ENCODE measurements around the gene MAN2C1.
"Not testable (repeated sequence)": the region's sequence is repeated elsewhere in the genome, so short reads cannot be mapped to it uniquely, and the experiment has no call there.

Gene MAN2C1

GRCh38 chr15:75332093-75332492 is 36.3 kb downstream of the MAN2C1 start:
- not testable (repeated sequence) for H4K91ac ChIP-seq (ENCODE audit: low read depth, low read length, poor library complexity)

DNA sequence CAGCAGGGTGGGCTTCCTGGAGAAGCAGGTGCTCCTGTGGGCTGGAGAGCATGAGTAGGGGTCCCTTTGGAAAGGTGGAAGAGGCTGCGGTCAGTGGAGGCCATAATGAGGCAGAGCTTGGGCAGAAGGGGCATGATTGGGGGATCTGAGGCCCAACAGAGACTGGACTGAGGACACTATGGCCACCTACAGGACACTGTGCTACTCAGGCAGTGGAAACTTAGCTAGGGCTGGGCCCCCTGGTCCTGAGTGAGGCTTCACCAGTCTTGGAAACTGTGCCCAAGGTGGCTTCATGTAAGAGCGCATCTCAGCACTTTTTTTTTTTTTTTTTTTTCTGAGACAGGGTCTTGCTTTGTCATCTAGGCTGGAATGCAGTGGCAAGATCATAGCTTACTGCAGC is 38.8 kb downstream of the MAN2C1 start:
- no peak overlapping the region for H3K4me3 ChIP-seq (ENCODE audit: low read length in 2 of 2)
- DNase-seq (ENCODE audit: low spot score) = no peak
- no peaks in the 10 kb centered on the region for H3K4me1 ChIP-seq (ENCODE audit: control insufficient read depth in 2 of 2, insufficient read depth in 1 of 2, low read depth in 1 of 2, low read length in 2 of 2)
- H3K27ac ChIP-seq (replicated peaks; ENCODE audit: low read length) = no peak overlapping the region
- no peak overlapping the region for H4K8ac ChIP-seq (ENCODE audit: low read depth, low read length)
- no peak overlapping the region for H2BK5ac ChIP-seq (ENCODE audit: low read length)
- H3K27me3 ChIP-seq (ENCODE audit: control insufficient read depth in 3 of 3, insufficient read depth in 3 of 3, low read depth in 1 of 3, low read length in 3 of 3) = peaks cover 0 to 22% (median 0%) of the 10 kb centered on the region in 3 experiments
- H3K23ac ChIP-seq (ENCODE audit: low read depth, low read length, poor library complexity) = no peak overlapping the region
- H3K18ac ChIP-seq (ENCODE audit: low read length) = no peak overlapping the region
- H3K4me2 ChIP-seq (ENCODE audit: insufficient read depth, low read length, poor library complexity, severe bottlenecking) = no peak overlapping the region
- H2AFZ ChIP-seq (ENCODE audit: low read length) = no peak overlapping the region
- H2AK5ac ChIP-seq (ENCODE audit: low read depth, low read length) = no peak overlapping the region
- H3K14ac ChIP-seq (ENCODE audit: low read length) = no peak overlapping the region
- H4K91ac ChIP-seq (ENCODE audit: low read depth, low read length, poor library complexity) = no peak overlapping the region
- no peak overlapping the region for H2BK120ac ChIP-seq (ENCODE audit: low read depth, low read length)
- H3K4ac ChIP-seq (ENCODE audit: low read length) = no peak overlapping the region
- no peak overlapping the region for H2BK15ac ChIP-seq (ENCODE audit: low read length)
- no peaks in the 10 kb centered on the region for H3K79me1 ChIP-seq (ENCODE audit: low read depth, low read length)
- no peak overlapping the region for H2BK12ac ChIP-seq (ENCODE audit: low read length)
- H3K9ac ChIP-seq (ENCODE audit: low read depth, low read length, poor library complexity) = no peak overlapping the region
- WGBS, 2 donors (ENCODE audit: extremely low coverage in 2 of 2, insufficient read length in 2 of 2, insufficient replicate concordance in 1 of 2) = no CpG with 5 or more reads among the region's 2 CpGs
- H3K9me3 ChIP-seq (replicated peaks in 1 of 2; ENCODE audit: control insufficient read depth in 2 of 2, insufficient read depth in 1 of 2, low read depth in 1 of 2, low read length in 2 of 2) = no peaks in the 10 kb centered on the region
- no peaks in the 10 kb centered on the region for H3K36me3 ChIP-seq (replicated peaks in 1 of 2; ENCODE audit: control insufficient read depth in 2 of 2, insufficient read depth in 2 of 2, low read length in 2 of 2)

More at GRCh38 chr15:75332093-75332492, 36.3 kb downstream of the MAN2C1 start:
- H3K4me3 ChIP-seq (ENCODE audit: low read length in 2 of 2); H3K9ac ChIP-seq (ENCODE audit: low read depth, low read length, poor library complexity); H2AK5ac ChIP-seq (ENCODE audit: low read depth, low read length); H3K14ac ChIP-seq (ENCODE audit: low read length); H3K4ac ChIP-seq (ENCODE audit: low read length); H2BK12ac ChIP-seq (ENCODE audit: low read length); H3K79me1 ChIP-seq (ENCODE audit: low read depth, low read length); H2BK15ac ChIP-seq (ENCODE audit: low read length); H3K27ac ChIP-seq (replicated peaks; ENCODE audit: low read length); H3K18ac ChIP-seq (ENCODE audit: low read length); H3K9me3 ChIP-seq (replicated peaks in 1 of 2; ENCODE audit: control insufficient read depth in 2 of 2, insufficient read depth in 1 of 2, low read depth in 1 of 2, low read length in 2 of 2); H2AFZ ChIP-seq (ENCODE audit: low read length); DNase-seq (ENCODE audit: low spot score); H2BK5ac ChIP-seq (ENCODE audit: low read length); H2BK120ac ChIP-seq (ENCODE audit: low read depth, low read length); H4K8ac ChIP-seq (ENCODE audit: low read depth, low read length); H3K23ac ChIP-seq (ENCODE audit: low read depth, low read length, poor library complexity); H3K36me3 ChIP-seq (replicated peaks in 1 of 2; ENCODE audit: control insufficient read depth in 2 of 2, insufficient read depth in 2 of 2, low read length in 2 of 2); H3K4me2 ChIP-seq (ENCODE audit: insufficient read depth, low read length, poor library complexity, severe bottlenecking); H3K4me1 ChIP-seq (ENCODE audit: control insufficient read depth in 2 of 2, insufficient read depth in 1 of 2, low read depth in 1 of 2, low read length in 2 of 2): not testable (repeated sequence)
- WGBS, 2 donors (ENCODE audit: extremely low coverage in 2 of 2, insufficient read length in 2 of 2, insufficient replicate concordance in 1 of 2) = no CpG with 5 or more reads among the region's 7 CpGs
- peaks cover 0 to 22% (median 0%) of the 10 kb centered on the region in 3 experiments for H3K27me3 ChIP-seq (ENCODE audit: control insufficient read depth in 3 of 3, insufficient read depth in 3 of 3, low read depth in 1 of 3, low read length in 3 of 3)

GRCh38 chr15:75328493-75329314 is 39.7 kb downstream of the MAN2C1 start:
- no peak overlapping the region for H2AFZ ChIP-seq (ENCODE audit: low read length)
- no peak overlapping the region for H3K4ac ChIP-seq (ENCODE audit: low read length)
- no peak overlapping the region for H3K9ac ChIP-seq (ENCODE audit: low read depth, low read length, poor library complexity)
- no peak overlapping the region for H3K23ac ChIP-seq (ENCODE audit: low read depth, low read length, poor library complexity)
- H2BK15ac ChIP-seq (ENCODE audit: low read length) = no peak overlapping the region
- no peak overlapping the region for H3K27ac ChIP-seq (replicated peaks; ENCODE audit: low read length)
- H3K27me3 ChIP-seq (ENCODE audit: control insufficient read depth in 3 of 3, insufficient read depth in 3 of 3, low read depth in 1 of 3, low read length in 3 of 3) = peaks cover 0 to 22% (median 0%) of the 10 kb centered on the region in 3 experiments
- H3K9me3 ChIP-seq (replicated peaks in 1 of 2; ENCODE audit: control insufficient read depth in 2 of 2, insufficient read depth in 1 of 2, low read depth in 1 of 2, low read length in 2 of 2) = no peaks in the 10 kb centered on the region
- no peak overlapping the region for H3K4me2 ChIP-seq (ENCODE audit: insufficient read depth, low read length, poor library complexity, severe bottlenecking)
- no peak for DNase-seq (ENCODE audit: low spot score)
- no peaks in the 10 kb centered on the region for H3K79me1 ChIP-seq (ENCODE audit: low read depth, low read length)
- no peak overlapping the region for H2BK5ac ChIP-seq (ENCODE audit: low read length)
- H3K14ac ChIP-seq (ENCODE audit: low read length) = no peak overlapping the region
- H3K36me3 ChIP-seq (replicated peaks in 1 of 2; ENCODE audit: control insufficient read depth in 2 of 2, insufficient read depth in 2 of 2, low read length in 2 of 2) = no peaks in the 10 kb centered on the region
- no peaks in the 10 kb centered on the region for H3K4me1 ChIP-seq (ENCODE audit: control insufficient read depth in 2 of 2, insufficient read depth in 1 of 2, low read depth in 1 of 2, low read length in 2 of 2)
- no peak overlapping the region for H4K8ac ChIP-seq (ENCODE audit: low read depth, low read length)
- H2AK5ac ChIP-seq (ENCODE audit: low read depth, low read length) = peak overlapping the region; percentile 24
- H2BK12ac ChIP-seq (ENCODE audit: low read length) = no peak overlapping the region
- no peak overlapping the region for H4K91ac ChIP-seq (ENCODE audit: low read depth, low read length, poor library complexity)
- H2BK120ac ChIP-seq (ENCODE audit: low read depth, low read length) = no peak overlapping the region
- no peak overlapping the region for H3K4me3 ChIP-seq (ENCODE audit: low read length in 2 of 2)
- no peak overlapping the region for H3K18ac ChIP-seq (ENCODE audit: low read length)
- no CpG with 5 or more reads among the region's 10 CpGs for WGBS, 2 donors (ENCODE audit: extremely low coverage in 2 of 2, insufficient read length in 2 of 2, insufficient replicate concordance in 1 of 2)

GRCh38 chr15:75327491-75327890 is 40.9 kb downstream of the MAN2C1 start:
- Histone ChIP-seq H2AFZ (ENCODE audit: low read length) (no peak overlapping the region), H3K9ac (ENCODE audit: low read depth, low read length, poor library complexity) (no peak overlapping the region), H3K4me2 (ENCODE audit: insufficient read depth, low read length, poor library complexity, severe bottlenecking) (no peak overlapping the region), H2BK120ac (ENCODE audit: low read depth, low read length) (no peak overlapping the region), H4K8ac (ENCODE audit: low read depth, low read length) (no peak overlapping the region), H3K9me3 (replicated peaks in 1 of 2; ENCODE audit: control insufficient read depth in 2 of 2, insufficient read depth in 1 of 2, low read depth in 1 of 2, low read length in 2 of 2) (no peaks in the 10 kb centered on the region), H3K79me1 (ENCODE audit: low read depth, low read length) (no peaks in the 10 kb centered on the region), H2AK5ac (ENCODE audit: low read depth, low read length) (peak overlapping the region; percentile 56), H3K36me3 (replicated peaks in 1 of 2; ENCODE audit: control insufficient read depth in 2 of 2, insufficient read depth in 2 of 2, low read length in 2 of 2) (no peaks in the 10 kb centered on the region), H3K4ac (ENCODE audit: low read length) (no peak overlapping the region), H3K27ac (replicated peaks; ENCODE audit: low read length) (no peak overlapping the region), H3K27me3 (ENCODE audit: control insufficient read depth in 3 of 3, insufficient read depth in 3 of 3, low read depth in 1 of 3, low read length in 3 of 3) (peaks cover 0 to 22% (median 0%) of the 10 kb centered on the region in 3 experiments), H3K23ac (ENCODE audit: low read depth, low read length, poor library complexity) (no peak overlapping the region), H2BK15ac (ENCODE audit: low read length) (no peak overlapping the region), H3K18ac (ENCODE audit: low read length) (no peak overlapping the region), H3K14ac (ENCODE audit: low read length) (no peak overlapping the region), H4K91ac (ENCODE audit: low read depth, low read length, poor library complexity) (no peak overlapping the region), H2BK12ac (ENCODE audit: low read length) (no peak overlapping the region), H2BK5ac (ENCODE audit: low read length) (no peak overlapping the region), H3K4me3 (ENCODE audit: low read length in 2 of 2) (no peak overlapping the region), H3K4me1 (ENCODE audit: control insufficient read depth in 2 of 2, insufficient read depth in 1 of 2, low read depth in 1 of 2, low read length in 2 of 2) (no peaks in the 10 kb centered on the region)
- WGBS, 2 donors (ENCODE audit: extremely low coverage in 2 of 2, insufficient read length in 2 of 2, insufficient replicate concordance in 1 of 2) = no CpG with 5 or more reads among the region's 3 CpGs
- DNase-seq (ENCODE audit: low spot score) = no peak

Data from neuronal stem cell (in vitro differentiated cells).